Lower leg skin (tissue), 3 donors: Measurements from ENCODE around the gene RAB8A.

ENCODE experiments used
- CTCF ChIP-seq, 3 donors: fragments of 450-650 bp; IDR thresholded peaks; one replicate each; pipeline ENCODE4 v1.5.1; 2016; ENCODE audit warnings: antibody characterized with exemption in 3 of 3, mild to moderate bottlenecking in 3 of 3, moderate library complexity in 2 of 3
- POLR2A ChIP-seq, 2 donors: fragments of 450-650 bp; IDR thresholded peaks; one replicate each; pipeline ENCODE4 v1.6.1; 2016 to 2017; ENCODE audit warnings: antibody characterized with exemption in 2 of 2, mild to moderate bottlenecking in 1 of 2, moderate library complexity in 1 of 2

- no peak for TF ChIP-seq CTCF (IDR thresholded peaks at IDR 0.05)
- TF ChIP-seq POLR2A (IDR thresholded peaks at IDR 0.05) = no peak
Measured at GRCh38 chr19:16095071-16095571, 16.6 kb upstream of the RAB8A start.
